ENCODE data around the gene STUM.

STUM gene

DNA sequence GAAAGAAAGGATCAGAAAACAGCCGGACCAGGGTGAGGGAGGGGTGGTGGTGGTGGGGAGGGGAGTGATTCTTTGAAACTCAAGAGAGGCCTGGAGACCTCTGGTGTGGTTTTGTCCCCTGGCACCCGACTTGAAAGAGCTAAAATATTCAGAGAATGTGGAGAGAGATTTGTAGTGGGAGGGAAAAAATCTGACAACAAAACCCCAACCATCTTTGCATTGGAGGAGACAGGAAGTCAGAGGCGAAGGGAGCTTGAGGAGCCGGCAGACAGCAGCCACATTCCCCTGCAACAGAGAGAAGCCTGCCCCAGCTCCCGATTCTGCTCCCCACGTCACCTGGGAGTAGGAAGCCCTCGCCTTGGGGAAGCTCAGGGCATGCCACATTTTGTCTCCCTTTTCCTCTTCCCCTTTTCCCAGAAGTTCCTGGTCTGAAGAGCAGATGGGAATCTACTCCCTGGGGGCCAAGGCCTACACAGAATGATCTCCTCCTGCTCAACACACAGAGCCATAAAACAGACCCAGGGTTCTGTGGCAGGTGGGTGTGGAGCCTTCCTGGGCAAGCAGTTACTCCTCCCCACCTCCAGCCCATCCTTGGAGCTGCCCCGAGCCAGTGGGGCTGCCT, 105.6 kb downstream of the STUM start:
- no peak for DNase-seq (ENCODE audit: low spot score)

DNA sequence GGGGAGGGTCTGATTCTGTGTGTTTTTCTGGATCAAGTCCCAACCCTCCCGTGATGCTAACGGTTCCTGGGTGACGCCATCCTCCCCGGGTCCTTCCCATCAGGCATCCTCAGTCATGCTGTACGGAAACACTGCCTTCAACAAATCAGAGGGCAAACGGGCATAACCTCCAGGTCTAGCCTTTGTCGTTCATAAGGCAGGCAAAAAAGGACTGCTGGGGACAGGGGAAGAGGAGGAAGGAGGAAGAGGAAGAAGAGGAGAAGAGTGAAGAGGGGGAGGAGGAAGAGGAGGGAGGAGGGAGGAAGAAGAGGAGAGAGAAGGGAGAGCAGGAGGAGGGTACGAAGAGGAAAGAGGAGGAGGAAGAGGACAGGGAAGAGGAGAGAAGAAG, 106.1 kb downstream of the STUM start:
- DNase-seq (ENCODE audit: low spot score), result no peak

- DNase-seq (ENCODE audit: low spot score), result no peak
Observed at GRCh38 chr1:226655251-226656163, 106.9 kb downstream of the STUM start.

DNA sequence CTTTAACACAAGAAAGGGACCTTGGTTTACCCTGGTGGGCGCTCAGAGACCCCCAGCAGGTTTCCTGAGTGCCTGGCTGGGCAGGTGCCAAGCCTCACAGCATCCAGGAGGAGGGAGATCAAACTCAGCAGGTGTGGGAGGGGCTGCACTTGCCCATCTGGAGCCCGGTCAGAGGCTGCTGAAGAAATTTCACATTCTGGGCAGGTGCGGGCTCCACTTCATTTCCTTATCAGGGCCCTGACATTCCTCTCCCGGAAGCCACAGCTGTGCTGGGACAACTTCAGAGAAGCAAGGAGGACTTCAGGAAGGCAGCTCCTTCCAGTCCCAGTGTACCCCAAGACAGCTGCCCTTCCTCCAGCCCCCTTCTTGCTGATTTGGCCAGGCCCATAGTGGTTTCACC, 107.6 kb downstream of the STUM start:
- no peak for DNase-seq (ENCODE audit: low spot score)

GRCh38 chr1:226656601-226657277, 108.2 kb downstream of the STUM start:
- DNase-seq (ENCODE audit: low spot score), result no peak

- no peak for DNase-seq (ENCODE audit: low spot score)
Observed at GRCh38 chr1:226657895-226658545, 109.5 kb downstream of the STUM start.

DNA sequence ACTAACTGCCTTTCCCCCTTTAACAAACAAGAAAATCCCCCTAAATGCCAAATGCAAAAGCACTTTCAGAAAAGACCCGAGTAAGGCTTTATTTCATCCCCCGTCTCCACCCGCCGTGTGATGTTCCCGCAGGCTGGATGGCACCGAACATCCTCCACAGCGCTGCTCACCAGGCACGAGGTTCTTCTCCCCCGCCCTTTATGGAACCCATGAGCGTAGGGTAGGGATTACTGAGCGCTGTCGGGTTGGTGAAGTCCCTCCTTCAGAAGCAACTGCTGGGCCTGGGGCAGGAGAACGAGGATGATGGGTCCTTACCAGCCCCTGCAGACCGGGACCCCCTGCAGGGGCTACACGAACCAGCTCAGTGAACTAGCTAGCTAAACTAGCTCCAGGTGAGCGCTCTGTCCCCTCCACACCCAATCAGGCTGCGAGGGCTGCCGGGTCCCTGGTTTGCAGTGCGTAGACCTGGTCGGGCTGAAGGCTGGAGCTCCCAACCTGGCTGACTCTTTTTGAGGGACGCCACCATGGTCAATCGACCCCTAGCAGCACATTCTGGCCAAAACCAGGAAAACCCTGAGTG, 110.1 kb downstream of the STUM start:
- no peak for DNase-seq (ENCODE audit: low spot score)
